ENCODE data around the gene CALM3. TPM values are rescaled to one million over a fixed set of nuclear protein-coding genes. Genes with fewer than 3 reads are reported as not detected.

The CALM3 gene
- total and polyA plus RNA-seq, 2 donors from 2014 or later = 217 to 350 TPM

DNA sequence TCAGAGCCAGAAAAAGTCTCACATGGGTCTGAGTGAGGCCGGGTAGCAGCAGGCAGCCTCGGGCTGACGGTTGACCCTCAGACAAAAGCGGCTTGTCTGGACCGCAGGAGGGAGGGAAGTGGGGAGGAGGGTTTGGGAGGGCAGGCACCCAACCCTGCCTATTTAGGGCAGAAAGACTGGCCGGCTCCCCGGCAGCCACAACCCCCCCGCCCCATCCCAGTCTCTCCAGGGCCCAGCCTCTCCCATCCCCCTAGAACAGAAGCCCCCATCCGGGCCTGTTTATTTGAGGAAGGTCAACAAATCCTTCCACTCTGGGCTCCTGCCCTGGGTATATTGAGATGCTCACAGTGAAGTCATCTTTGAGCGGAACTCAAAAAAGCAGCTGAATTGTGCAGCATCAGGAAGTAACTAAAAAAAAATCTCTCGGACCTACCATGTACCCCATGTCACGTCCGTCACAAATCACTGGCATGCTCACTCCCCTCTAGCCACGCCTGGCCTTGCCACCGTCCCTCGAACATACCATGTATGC lies 53.6 kb downstream of the CALM3 start:
- Histone ChIP-seq H3K4me1 (ENCODE audit: control insufficient read depth in 2 of 3, insufficient read depth in 2 of 3, low read depth in 1 of 3, low read length in 3 of 3) (peaks cover 0 to 2% (median 0%) of the 10 kb centered on the region in 3 donors), H3K9ac (ENCODE audit: low read length in 3 of 3) (no peak overlapping the region), H3K4me3 (ENCODE audit: low read length in 3 of 3) (no peak overlapping the region), H3K36me3 (ENCODE audit: control insufficient read depth in 2 of 3, insufficient read depth in 3 of 3, low read length in 3 of 3) (peaks cover 0 to 2% (median 0%) of the 10 kb centered on the region in 3 donors), H3K27me3 (ENCODE audit: control insufficient read depth, insufficient read depth, low read length) (no peaks in the 10 kb centered on the region), H3K9me3 (ENCODE audit: control insufficient read depth in 2 of 3, insufficient read depth in 1 of 3, low read length in 3 of 3) (no peaks in the 10 kb centered on the region), H3K27ac (ENCODE audit: low read depth in 2 of 2, low read length in 2 of 2) (peak overlapping the region in 1 of 2 donors; percentile 69)
- TF ChIP-seq, protein P1, sequence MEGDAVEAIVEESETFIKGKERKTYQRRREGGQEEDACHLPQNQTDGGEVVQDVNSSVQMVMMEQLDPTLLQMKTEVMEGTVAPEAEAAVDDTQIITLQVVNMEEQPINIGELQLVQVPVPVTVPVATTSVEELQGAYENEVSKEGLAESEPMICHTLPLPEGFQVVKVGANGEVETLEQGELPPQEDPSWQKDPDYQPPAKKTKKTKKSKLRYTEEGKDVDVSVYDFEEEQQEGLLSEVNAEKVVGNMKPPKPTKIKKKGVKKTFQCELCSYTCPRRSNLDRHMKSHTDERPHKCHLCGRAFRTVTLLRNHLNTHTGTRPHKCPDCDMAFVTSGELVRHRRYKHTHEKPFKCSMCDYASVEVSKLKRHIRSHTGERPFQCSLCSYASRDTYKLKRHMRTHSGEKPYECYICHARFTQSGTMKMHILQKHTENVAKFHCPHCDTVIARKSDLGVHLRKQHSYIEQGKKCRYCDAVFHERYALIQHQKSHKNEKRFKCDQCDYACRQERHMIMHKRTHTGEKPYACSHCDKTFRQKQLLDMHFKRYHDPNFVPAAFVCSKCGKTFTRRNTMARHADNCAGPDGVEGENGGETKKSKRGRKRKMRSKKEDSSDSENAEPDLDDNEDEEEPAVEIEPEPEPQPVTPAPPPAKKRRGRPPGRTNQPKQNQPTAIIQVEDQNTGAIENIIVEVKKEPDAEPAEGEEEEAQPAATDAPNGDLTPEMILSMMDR (IDR thresholded peaks at IDR 0.05; ENCODE audit: borderline replicate concordance, extremely low read depth, insufficient read depth) = no peak
- peak in 1 of 5 donors; percentile 44 for DNase-seq
- FAIRE-seq = no peak
- intact Hi-C loops (cut with DNase I) = no loop called here

DNA sequence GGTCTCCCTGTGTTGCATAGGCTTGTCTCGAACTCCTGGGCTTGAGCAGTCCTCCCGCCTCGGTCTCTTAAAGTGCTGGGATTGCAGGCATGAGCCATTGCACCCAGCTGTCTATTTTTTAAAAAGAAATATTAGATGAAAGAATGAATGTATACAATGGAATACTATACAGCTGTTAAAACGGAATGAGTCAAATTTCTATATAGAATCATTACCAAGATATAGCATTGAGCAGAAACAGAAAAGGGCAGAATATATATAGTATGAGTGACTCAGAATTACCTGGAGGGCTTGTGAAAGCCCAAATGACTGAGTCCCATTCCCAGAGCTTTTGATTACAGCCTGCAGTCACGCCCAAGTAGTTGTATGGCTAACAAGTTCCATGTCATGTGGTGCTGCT lies 55.4 kb downstream of the CALM3 start:
- TF ChIP-seq, protein P1 (IDR thresholded peaks at IDR 0.05; ENCODE audit: borderline replicate concordance, extremely low read depth, insufficient read depth) = no peak
- Histone ChIP-seq H3K4me1 (ENCODE audit: control insufficient read depth in 2 of 3, insufficient read depth in 2 of 3, low read depth in 1 of 3, low read length in 3 of 3) (peaks cover 0 to 2% (median 0%) of the 10 kb centered on the region in 3 donors), H3K27me3 (ENCODE audit: control insufficient read depth, insufficient read depth, low read length) (no peaks in the 10 kb centered on the region), H3K9me3 (ENCODE audit: control insufficient read depth in 2 of 3, insufficient read depth in 1 of 3, low read length in 3 of 3) (no peaks in the 10 kb centered on the region), H3K9ac (ENCODE audit: low read length in 3 of 3) (no peak overlapping the region), H3K4me3 (ENCODE audit: low read length in 3 of 3) (no peak overlapping the region), H3K36me3 (ENCODE audit: control insufficient read depth in 2 of 3, insufficient read depth in 3 of 3, low read length in 3 of 3) (peaks cover 0 to 2% (median 0%) of the 10 kb centered on the region in 3 donors), H3K27ac (ENCODE audit: low read depth in 2 of 2, low read length in 2 of 2) (no peak overlapping the region)
- intact Hi-C loops (cut with DNase I) = no loop called here
- DNase-seq (no peak), FAIRE-seq (no peak)

DNA sequence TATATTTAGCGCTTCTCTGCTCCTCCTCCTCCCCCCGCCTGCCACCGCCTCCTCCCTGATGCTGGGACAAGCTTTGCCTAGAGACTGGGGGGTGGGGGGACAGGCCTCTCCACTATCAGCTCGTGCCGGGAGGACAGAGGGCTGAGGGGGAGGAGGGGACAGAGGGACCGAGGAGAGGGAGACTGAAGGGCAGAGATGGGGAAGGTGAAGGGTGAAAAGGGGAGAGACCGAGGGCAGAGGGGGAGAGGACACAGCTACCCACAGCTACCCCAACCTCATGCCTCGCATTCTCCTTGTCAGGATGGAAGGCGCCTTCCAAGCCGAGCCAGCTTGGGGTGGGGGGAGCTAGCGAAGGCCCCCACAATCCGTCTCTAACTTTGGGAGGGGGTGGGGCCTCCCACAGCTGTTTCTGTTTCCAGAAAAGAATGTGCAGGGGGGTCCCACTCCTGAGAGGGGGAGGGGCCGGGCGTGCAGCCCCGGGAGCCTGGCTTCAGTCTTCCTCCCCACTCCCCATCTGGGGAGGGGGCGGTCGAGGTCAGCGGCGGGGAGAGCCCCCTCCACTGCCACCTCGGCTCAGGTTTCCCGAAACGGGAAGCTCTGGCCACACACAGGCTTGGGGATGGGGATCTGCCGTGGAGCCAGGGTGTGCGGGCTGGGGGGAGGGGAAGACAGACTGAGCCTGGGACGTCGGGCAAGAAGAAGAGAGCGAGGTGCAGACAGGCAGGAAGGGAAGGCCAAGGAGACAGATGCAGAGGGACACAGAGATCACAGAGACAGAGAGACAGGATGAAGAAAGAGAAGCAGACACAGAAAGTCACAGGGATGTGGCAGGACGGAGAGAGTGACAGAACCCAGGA lies 58.2 kb downstream of the CALM3 start:
- FAIRE-seq (no peak), DNase-seq (peak; percentile 80 to 90 (median 85))
- Histone ChIP-seq H3K36me3 (ENCODE audit: control insufficient read depth in 2 of 3, insufficient read depth in 3 of 3, low read length in 3 of 3) (peaks cover 0 to 2% (median 0%) of the 10 kb centered on the region in 3 donors), H3K27me3 (ENCODE audit: control insufficient read depth, insufficient read depth, low read length) (no peaks in the 10 kb centered on the region), H3K27ac (ENCODE audit: low read depth in 2 of 2, low read length in 2 of 2) (peak overlapping the region; percentile 47 to 63), H3K9ac (ENCODE audit: low read length in 3 of 3) (peak overlapping the region in 2 of 3 donors; percentile 41 to 74), H3K4me1 (ENCODE audit: control insufficient read depth in 2 of 3, insufficient read depth in 2 of 3, low read depth in 1 of 3, low read length in 3 of 3) (peaks cover 0 to 5% (median 0%) of the 10 kb centered on the region in 3 donors), H3K9me3 (ENCODE audit: control insufficient read depth in 2 of 3, insufficient read depth in 1 of 3, low read length in 3 of 3) (no peaks in the 10 kb centered on the region), H3K4me3 (ENCODE audit: low read length in 3 of 3) (peak overlapping the region; percentile 58 to 84 (median 58))
- intact Hi-C loops (cut with DNase I) = loop anchor here (5.0 kb wide), 1 partner anchor 47 kb away; no protein-coding TSS in a partner anchor
- TF ChIP-seq, protein P1 (IDR thresholded peaks at IDR 0.05; ENCODE audit: borderline replicate concordance, extremely low read depth, insufficient read depth) = no peak

All from kidney (tissue), 14 donors.